NCI-H748 treated with DMSO at 0.1 percent for 48 hours (cell line): ENCODE data around the gene ADM2.

ENCODE experiments used
- DNase-seq: peaks from one replicate; lab custom pipeline; 2025; lab: John Stamatoyannopoulos, UW

Gene ADM2

GRCh38 chr22:50467773-50468440 is 13.4 kb upstream of the ADM2 start:
- DNase-seq, result no peak

GRCh38 chr22:50468626-50469025 is 12.7 kb upstream of the ADM2 start:
- no peak for DNase-seq

- no peak for DNase-seq
Measured at GRCh38 chr22:50469377-50470305, 11.7 kb upstream of the ADM2 start.

- no peak for DNase-seq
Measured at GRCh38 chr22:50470491-50470890, 10.9 kb upstream of the ADM2 start.

- no peak for DNase-seq
Measured at GRCh38 chr22:50471197-50471847, 10.0 kb upstream of the ADM2 start.

- no peak for DNase-seq
Measured at GRCh38 chr22:50471962-50472361, 9.4 kb upstream of the ADM2 start.

GRCh38 chr22:50473088-50473487 is 8.3 kb upstream of the ADM2 start:
- DNase-seq, result no peak

GRCh38 chr22:50473855-50474671 is 7.3 kb upstream of the ADM2 start:
- no peak for DNase-seq

- DNase-seq, result peak; percentile 77
Measured at GRCh38 chr22:50474710-50475651, 6.4 kb upstream of the ADM2 start, which contains the start of gene SBF1. TSS of gene SBF1 (minus strand) at chr22:50475035. CDS start at chr22:50474840, 195 bp downstream.

- no peak for DNase-seq
Measured at GRCh38 chr22:50475652-50476002, 5.7 kb upstream of the ADM2 start.

- no peak for DNase-seq
Measured at GRCh38 chr22:50476868-50477267, 4.5 kb upstream of the ADM2 start.

GRCh38 chr22:50477923-50478322 is 3.4 kb upstream of the ADM2 start:
- no peak for DNase-seq

GRCh38 chr22:50479721-50480120 is 1.6 kb upstream of the ADM2 start:
- DNase-seq, result no peak

GRCh38 chr22:50481045-50481439 is 301 bp upstream of the ADM2 start:
- no peak for DNase-seq

- DNase-seq, result no peak
Measured at GRCh38 chr22:50482107-50483074, 1.0 kb downstream of the ADM2 start.

- no peak for DNase-seq
Measured at GRCh38 chr22:50483106-50483505, 1.8 kb downstream of the ADM2 start.

GRCh38 chr22:50483556-50483955 is 2.2 kb downstream of the ADM2 start:
- no peak for DNase-seq

- DNase-seq, result no peak
Measured at GRCh38 chr22:50483977-50484853, 2.9 kb downstream of the ADM2 start.
